ENCODE results near the gene IFT20. TPM values are rescaled to one million over a fixed set of nuclear protein-coding genes. Genes with fewer than 3 reads are reported as not detected.

The IFT20 gene
- 20.5 and 21.0 TPM in 2 replicates for total RNA-seq (2021)
- long read RNA-seq, transcript IFT20-214 (6 exons, 1,071 nt): major isoform, 22 of 47 reads
- long read RNA-seq, transcript IFT20-212 (3 exons, 1,104 nt): minor isoform, 5 of 47 reads
- long read RNA-seq, transcript IFT20-203 (5 exons, 825 nt): minor isoform, 11 of 47 reads
- long read RNA-seq, partial matches to known transcripts: 3 of 47 reads
- long read RNA-seq, other reads (novel, unspliced or antisense): 4 of 47 reads

GRCh38 chr17:28335201-28335958 is at the start of gene IFT20, which contains the start of gene TNFAIP1:
IFT20 (minus strand) TSS chr17:28335472; CDS start chr17:28331985, 3,487 bp downstream.
TNFAIP1 (plus strand) TSS chr17:28335761; CDS start chr17:28339522, 3,761 bp downstream.
- no peak within 1 kb of the TSS for H3T11ph ChIP-seq (ENCODE audit: low read length)
- peaks cover 13% of the 10 kb centered on the region for H3K23me2 ChIP-seq (ENCODE audit: insufficient read length, low read depth, low read length, poor library complexity, severe bottlenecking)
- H3K79me2 ChIP-seq (ENCODE audit: insufficient read depth, low read length): no peaks in the 10 kb centered on the region; the same call in 1 of the 2 replicates
- DNase-seq: peak; percentile 100
- H2BK5ac ChIP-seq (ENCODE audit: insufficient read length, low read length): no peak within 1 kb of the TSS
- H2BK120ac ChIP-seq (ENCODE audit: low read depth, low read length, poor library complexity, severe bottlenecking): no peak within 1 kb of the TSS
- peak within 1 kb of the TSS; percentile 87 for H3K18ac ChIP-seq (ENCODE audit: insufficient read length, low read depth, low read length)
- peak within 1 kb of the TSS; percentile 86 for H3K14ac ChIP-seq (ENCODE audit: insufficient read depth, low read length)
- H2BK12ac ChIP-seq (ENCODE audit: insufficient read length, low read depth, low read length): no peak within 1 kb of the TSS
- Mint-ChIP-seq H3K4me3 (peak within 1 kb of the TSS; percentile 97 to 99), H3K27ac (peak within 1 kb of the TSS; percentile 92 to 99 (median 98)), H3K4me1 (peaks cover 19 to 23% of the 10 kb centered on the region in 2 experiments), H3K9me3 (no peaks in the 10 kb centered on the region; a peak in 1 of 5 replicates), H3K36me3 (ENCODE audit: insufficient read depth in 1 of 3, low read depth in 3 of 3) (peaks cover 0 to 11% (median 9%) of the 10 kb centered on the region in 3 experiments; a peak in 5 of 7 replicates), H3K27me3 (ENCODE audit: low read depth) (no peaks in the 10 kb centered on the region)
- H3K4me2 ChIP-seq (ENCODE audit: insufficient read depth, insufficient read length, low read length): peak within 1 kb of the TSS; percentile 93
- H3K23ac ChIP-seq (ENCODE audit: insufficient read length, low read depth, low read length): no peak within 1 kb of the TSS
- H4K20me1 ChIP-seq (ENCODE audit: control insufficient read depth, insufficient read depth, insufficient read length): no peaks in the 10 kb centered on the region
- H2AK5ac ChIP-seq (ENCODE audit: insufficient read length, low read length): no peak within 1 kb of the TSS
- H3K4ac ChIP-seq (ENCODE audit: low read depth, low read length): no peak within 1 kb of the TSS
- TF ChIP-seq CTCF (conservative IDR thresholded peaks at IDR 0.05): no peak
- peak within 1 kb of the TSS; percentile 79 for H3K9ac ChIP-seq (ENCODE audit: extremely low read depth, insufficient read length, low read length)
- H2BK15ac ChIP-seq (ENCODE audit: low read depth, low read length): no peak within 1 kb of the TSS
- H3K27me3 ChIP-seq (ENCODE audit: insufficient read depth, low read length): no peaks in the 10 kb centered on the region
- no peak within 1 kb of the TSS for H3K27ac ChIP-seq (ENCODE audit: insufficient read length, low read depth, low read length)
- no peak within 1 kb of the TSS for H4K5ac ChIP-seq (ENCODE audit: insufficient read length, low read depth, low read length)
- no peak within 1 kb of the TSS for H3K56ac ChIP-seq (ENCODE audit: insufficient read length, low read depth, low read length)
- no peaks in the 10 kb centered on the region for H3K79me1 ChIP-seq (ENCODE audit: insufficient read depth, low read depth, low read length, poor library complexity, severe bottlenecking)
- H4K8ac ChIP-seq (replicated peaks; ENCODE audit: insufficient read length, low read depth, low read length): no peak within 1 kb of the TSS
- no peaks in the 10 kb centered on the region for H3K9me3 ChIP-seq (ENCODE audit: control insufficient read depth, low read depth, low read length)
- peaks cover 9% of the 10 kb centered on the region; the same call in 1 of the 2 replicates for H3K4me1 ChIP-seq (ENCODE audit: insufficient read depth, low read length)
- H4K91ac ChIP-seq (ENCODE audit: insufficient read length, low read depth, low read length): no peak within 1 kb of the TSS
- no peak within 1 kb of the TSS for H2AFZ ChIP-seq (ENCODE audit: low read length)
- WGBS (ENCODE audit: extremely low coverage, insufficient read length, low lambda C conversion rate): no CpG with 5 or more reads among the region's 62 CpGs
- H2BK20ac ChIP-seq (ENCODE audit: low read depth, low read length, poor library complexity, severe bottlenecking): no peak within 1 kb of the TSS
